MCF 10A (cell line): ENCODE results near the gene MYO1D. TPM values are rescaled to one million over a fixed set of nuclear protein-coding genes. Genes with fewer than 3 reads are reported as not detected.

Experiments used
- BruUV-seq: library from RNA; stranded (reverse); fragments of 400-500 nt; replicated peaks from 2 replicates; lab custom pipeline; 2021; lab: Mats Ljungman, UMichigan
- CTCF ChIA-PET: fragments of 300-600 bp; sonication (Branson Sonifier 250); formaldehyde crosslinking; extraction: SDS; loops from one replicate; lab custom pipeline; 2021; ENCODE audit warnings: antibody characterized with exemption, inconsistent platforms; lab: Yijun Ruan, JAX
- POLR2A ChIA-PET: fragments of 300-600, 350-650 bp; sonication (Branson Sonifier 250); formaldehyde crosslinking; extraction: SDS; loops from one replicate; lab custom pipeline; 2020; ENCODE audit warnings: antibody characterized with exemption, inconsistent platforms; lab: Yijun Ruan, JAX
- DNase-seq: peaks from one replicate; pipeline ENCODE4 v3.0.0-alpha.2; 2018; ENCODE audit not compliant: unreplicated experiment
- H3K27ac Mint-ChIP-seq: one replicate; pipeline ENCODE4 v1.8.0; 2022; ENCODE audit warnings: mild to moderate bottlenecking, low read depth, mixed read lengths; ENCODE audit not compliant: unreplicated experiment
- H3K27me3 Mint-ChIP-seq: one replicate; pipeline ENCODE4 v1.8.0; 2022; ENCODE audit warnings: mixed read lengths; ENCODE audit not compliant: insufficient read depth, unreplicated experiment
- H3K36me3 Mint-ChIP-seq: one replicate; pipeline ENCODE4 v1.8.0; 2022; ENCODE audit warnings: mild to moderate bottlenecking, moderate library complexity, mixed read lengths; ENCODE audit not compliant: insufficient read depth, unreplicated experiment
- H3K4me1 Mint-ChIP-seq: one replicate; pipeline ENCODE4 v1.8.0; 2022; ENCODE audit warnings: mixed read lengths; ENCODE audit not compliant: insufficient read depth, unreplicated experiment
- H3K4me3 Mint-ChIP-seq: one replicate; pipeline ENCODE4 v1.8.0; 2022; ENCODE audit warnings: mild to moderate bottlenecking, moderate library complexity, mixed read lengths; ENCODE audit not compliant: unreplicated experiment
- H3K9me3 Mint-ChIP-seq: one replicate; pipeline ENCODE4 v1.8.0; 2022; ENCODE audit warnings: mixed read lengths; ENCODE audit not compliant: unreplicated experiment
- intact Hi-C: fragments of 100-400 bp; cut with micrococcal nuclease; formaldehyde crosslinking; loops from 2 replicates; pipeline ENCODE4 v1.14.1; 2022
- total RNA-seq: library from RNA; stranded (reverse); gene quantifications from 2 replicates; pipeline ENCODE4 v1.2.3, GENCODE V29; 2022
- TF ChIP-seq, protein P1 (sequence below): fragments of 200-600 bp; IDR thresholded peaks from one replicate; pipeline ENCODE4 v1.8.0; 2022; ENCODE audit warnings: antibody characterized with exemption, mild to moderate bottlenecking; ENCODE audit not compliant: unreplicated experiment

Gene MYO1D
- total RNA-seq, 1 experiment from 2014 or later: 30.5 TPM

DNA sequence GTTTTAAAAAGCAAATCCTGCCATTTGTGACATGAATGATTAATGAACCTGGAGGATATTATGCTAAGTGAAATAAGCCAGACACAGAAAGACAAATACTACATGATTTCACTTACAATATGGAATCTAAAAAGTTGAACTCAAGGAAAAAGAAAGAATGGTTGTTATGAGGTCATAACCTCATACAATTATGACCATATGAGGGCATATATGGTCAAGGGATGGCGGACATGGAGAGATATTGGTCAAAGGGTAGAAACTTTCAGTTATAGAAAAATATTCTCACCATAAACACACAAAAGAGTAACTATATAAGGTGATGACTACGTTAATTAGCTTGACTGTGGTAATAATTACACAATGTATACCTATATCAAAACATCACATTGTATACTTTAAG lies 56.5 kb downstream of the MYO1D start:
- H3K36me3 Mint-ChIP-seq: no peaks in the 10 kb centered on the region
- no peaks in the 10 kb centered on the region for H3K4me1 Mint-ChIP-seq
- no peaks in the 10 kb centered on the region for H3K9me3 Mint-ChIP-seq
- no peak overlapping the region for H3K4me3 Mint-ChIP-seq
- no peaks in the 10 kb centered on the region for H3K27me3 Mint-ChIP-seq
- CTCF ChIA-PET: interaction anchor here (0.5 kb wide), 1 partner anchor 461 kb away, joined by 4 read pairs; no protein-coding TSS in a partner anchor
- intact Hi-C loops: no loop called here
- BruUV-seq: no TSS peak
- POLR2A ChIA-PET: no interaction called here
- TF ChIP-seq, protein P1, sequence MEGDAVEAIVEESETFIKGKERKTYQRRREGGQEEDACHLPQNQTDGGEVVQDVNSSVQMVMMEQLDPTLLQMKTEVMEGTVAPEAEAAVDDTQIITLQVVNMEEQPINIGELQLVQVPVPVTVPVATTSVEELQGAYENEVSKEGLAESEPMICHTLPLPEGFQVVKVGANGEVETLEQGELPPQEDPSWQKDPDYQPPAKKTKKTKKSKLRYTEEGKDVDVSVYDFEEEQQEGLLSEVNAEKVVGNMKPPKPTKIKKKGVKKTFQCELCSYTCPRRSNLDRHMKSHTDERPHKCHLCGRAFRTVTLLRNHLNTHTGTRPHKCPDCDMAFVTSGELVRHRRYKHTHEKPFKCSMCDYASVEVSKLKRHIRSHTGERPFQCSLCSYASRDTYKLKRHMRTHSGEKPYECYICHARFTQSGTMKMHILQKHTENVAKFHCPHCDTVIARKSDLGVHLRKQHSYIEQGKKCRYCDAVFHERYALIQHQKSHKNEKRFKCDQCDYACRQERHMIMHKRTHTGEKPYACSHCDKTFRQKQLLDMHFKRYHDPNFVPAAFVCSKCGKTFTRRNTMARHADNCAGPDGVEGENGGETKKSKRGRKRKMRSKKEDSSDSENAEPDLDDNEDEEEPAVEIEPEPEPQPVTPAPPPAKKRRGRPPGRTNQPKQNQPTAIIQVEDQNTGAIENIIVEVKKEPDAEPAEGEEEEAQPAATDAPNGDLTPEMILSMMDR: no peak
- no peak overlapping the region for H3K27ac Mint-ChIP-seq
- no peak for DNase-seq

DNA sequence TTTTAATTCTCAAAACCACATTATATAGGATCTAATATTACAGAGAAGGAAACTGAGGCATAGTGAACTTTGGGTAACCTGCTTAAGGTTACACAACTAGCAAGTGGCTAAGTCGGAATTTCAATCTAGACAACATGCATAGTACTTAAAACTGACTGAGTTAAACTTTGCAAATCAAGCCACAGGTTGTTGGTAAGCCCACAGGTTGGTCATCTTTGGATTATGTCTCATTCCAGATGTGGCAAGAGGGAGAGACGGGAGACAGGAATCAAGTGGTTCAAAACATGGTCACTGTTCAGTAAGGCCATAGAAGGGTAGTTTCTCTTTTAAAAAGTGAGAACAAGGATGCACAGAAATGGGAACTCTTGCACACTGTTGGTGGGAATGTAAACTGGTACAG lies 57.1 kb downstream of the MYO1D start:
- H3K4me3 Mint-ChIP-seq: no peak overlapping the region
- TF ChIP-seq, protein P1: no peak
- no peaks in the 10 kb centered on the region for H3K9me3 Mint-ChIP-seq
- no peak for DNase-seq
- H3K4me1 Mint-ChIP-seq: no peaks in the 10 kb centered on the region
- no TSS peak for BruUV-seq
- POLR2A ChIA-PET: no interaction called here
- no peaks in the 10 kb centered on the region for H3K36me3 Mint-ChIP-seq
- CTCF ChIA-PET: interaction anchor here (3.1 kb wide), 1 partner anchor 58 kb away, joined by 13 read pairs; the partner anchor contains the start of gene MYO1D
- H3K27me3 Mint-ChIP-seq: no peaks in the 10 kb centered on the region
- H3K27ac Mint-ChIP-seq: no peak overlapping the region
- intact Hi-C loops: no loop called here

DNA sequence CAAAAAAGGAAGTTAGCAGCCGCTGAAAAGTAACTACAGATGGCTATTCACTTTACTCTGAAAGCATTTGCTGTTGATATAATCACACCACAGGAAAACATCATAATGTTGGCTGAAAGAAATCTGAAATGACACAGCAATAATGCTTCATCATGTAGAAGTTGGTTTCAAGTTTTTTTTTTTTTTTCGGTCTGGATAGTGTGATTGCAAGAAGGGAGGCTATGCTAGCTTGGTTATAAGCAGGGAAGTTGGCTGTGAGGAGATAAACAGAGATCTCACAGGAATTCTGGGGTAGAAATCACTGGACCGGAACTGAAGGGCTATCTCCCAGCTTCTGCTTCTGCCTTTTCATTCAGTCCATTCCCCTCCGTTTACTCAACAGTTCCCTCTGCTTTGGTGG lies 57.9 kb downstream of the MYO1D start:
- H3K4me1 Mint-ChIP-seq: no peaks in the 10 kb centered on the region
- DNase-seq: no peak
- TF ChIP-seq, protein P1: no peak
- H3K27me3 Mint-ChIP-seq: no peaks in the 10 kb centered on the region
- no peak overlapping the region for H3K4me3 Mint-ChIP-seq
- H3K9me3 Mint-ChIP-seq: no peaks in the 10 kb centered on the region
- H3K27ac Mint-ChIP-seq: peak overlapping the region; percentile 62
- ChIA-PET POLR2A (interaction anchor here (0.6 kb wide), 1 partner anchor 22 kb away, joined by 3 read pairs; no protein-coding TSS in a partner anchor), CTCF (interaction anchor here (3.1 kb wide), 1 partner anchor 58 kb away, joined by 13 read pairs; the partner anchor contains the start of gene MYO1D)
- no peaks in the 10 kb centered on the region for H3K36me3 Mint-ChIP-seq
- intact Hi-C loops: no loop called here
- BruUV-seq: no TSS peak

DNA sequence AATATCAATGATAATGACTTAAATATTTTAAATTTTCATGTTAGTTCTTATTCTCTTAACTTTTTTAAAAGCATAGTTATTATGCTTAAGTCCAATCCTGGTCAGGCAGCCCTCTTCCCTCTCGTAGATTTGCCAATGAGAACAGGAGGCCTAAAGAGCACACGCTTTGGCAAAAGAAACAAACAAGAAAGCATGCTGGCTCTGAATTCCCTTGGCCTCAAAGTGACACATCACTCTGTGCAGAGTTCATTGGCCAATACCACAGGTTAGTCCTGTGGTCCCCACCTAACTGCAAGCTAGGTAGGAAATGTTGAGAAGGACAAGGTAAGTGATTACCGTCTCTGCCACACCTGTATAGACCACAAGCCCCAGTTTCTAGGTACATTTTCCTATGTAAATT lies 61.5 kb downstream of the MYO1D start:
- intact Hi-C loops: no loop called here
- ChIA-PET CTCF (interaction anchor here (0.6 kb wide), 1 partner anchor 95 kb away, joined by 3 read pairs; no protein-coding TSS in a partner anchor), POLR2A (no interaction called here)
- Mint-ChIP-seq H3K27ac (no peak overlapping the region), H3K4me1 (peaks cover 16% of the 10 kb centered on the region), H3K36me3 (no peaks in the 10 kb centered on the region), H3K9me3 (no peaks in the 10 kb centered on the region), H3K27me3 (no peaks in the 10 kb centered on the region), H3K4me3 (no peak overlapping the region)
- TF ChIP-seq, protein P1: no peak
- DNase-seq: no peak
- BruUV-seq: no TSS peak
